HS-27A (cell line): ENCODE measurements around the gene ERGIC1.
A peak's percentile ranks its signal among the peaks of the same experiment; 100 is the strongest.

ENCODE experiments used
- DNase-seq: peaks from one replicate; pipeline ENCODE4 v3.0.0-alpha.2; 2012; ENCODE audit warnings: low read depth, missing footprints

The ERGIC1 gene

DNA sequence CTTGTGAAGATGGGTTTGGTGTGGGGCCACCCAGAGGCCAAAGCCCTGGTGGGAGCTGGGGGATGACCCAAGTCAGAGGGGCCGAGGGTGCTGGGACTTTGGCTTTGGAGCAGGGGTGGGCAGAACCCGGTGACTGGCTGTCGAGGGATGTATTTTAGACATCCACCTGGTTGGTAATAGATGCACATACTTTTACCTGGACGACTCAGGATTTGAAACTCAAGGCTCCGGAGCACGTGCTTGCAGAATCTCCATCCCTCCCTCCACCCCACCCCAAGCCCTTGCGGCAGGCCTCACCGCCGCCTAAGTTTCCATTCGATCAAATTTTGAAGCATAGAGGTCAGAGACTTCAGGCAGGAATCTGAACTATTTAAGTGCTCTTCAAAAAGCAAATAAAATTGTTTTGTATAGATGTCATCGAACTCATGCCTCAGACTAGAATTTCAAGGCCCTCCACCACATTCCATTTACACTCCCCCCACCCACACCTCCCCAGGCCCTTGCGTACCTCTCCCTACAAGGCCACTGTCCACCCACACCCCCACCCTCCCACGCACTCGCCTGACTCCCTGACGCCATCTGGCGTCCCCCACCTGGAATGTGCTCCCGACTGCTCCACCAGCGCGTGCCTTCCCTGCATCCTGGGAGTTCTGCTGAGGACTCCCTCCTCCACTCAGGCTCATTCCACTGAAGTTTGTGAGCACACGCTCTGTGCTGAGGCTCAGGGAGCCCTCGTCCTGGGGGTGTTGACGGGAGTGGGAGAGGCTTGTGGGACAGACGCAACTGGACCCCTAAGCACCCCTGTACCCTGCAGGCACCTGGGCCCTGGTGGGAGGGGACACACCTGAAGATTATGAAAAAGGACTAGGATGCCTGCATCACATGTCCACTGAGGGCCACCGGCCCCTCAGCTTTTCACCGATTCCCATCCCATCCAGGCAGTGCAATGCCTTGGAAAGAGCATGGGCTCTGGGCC is 68.7 kb downstream of the ERGIC1 start:
- DNase-seq = peak; percentile 83

DNA sequence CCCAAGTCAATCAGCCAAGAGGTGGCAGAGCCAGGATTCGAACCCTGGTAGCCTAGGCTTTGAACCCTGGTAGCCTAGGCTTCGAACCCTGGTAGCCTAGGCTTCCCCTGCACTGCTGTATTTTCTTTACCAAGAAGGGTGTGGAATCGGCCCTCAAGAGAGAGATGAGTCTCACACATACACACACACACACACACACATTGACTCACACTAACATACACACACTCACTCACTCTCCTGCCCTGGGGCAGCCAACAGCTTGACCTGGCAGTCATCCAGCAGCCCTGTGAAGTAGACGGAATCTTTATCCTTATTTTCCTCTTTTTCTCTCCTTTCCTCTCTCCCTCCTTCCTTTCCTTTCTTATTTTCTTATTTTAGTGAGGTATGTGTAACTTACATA is 69.7 kb downstream of the ERGIC1 start:
- DNase-seq = no peak

DNA sequence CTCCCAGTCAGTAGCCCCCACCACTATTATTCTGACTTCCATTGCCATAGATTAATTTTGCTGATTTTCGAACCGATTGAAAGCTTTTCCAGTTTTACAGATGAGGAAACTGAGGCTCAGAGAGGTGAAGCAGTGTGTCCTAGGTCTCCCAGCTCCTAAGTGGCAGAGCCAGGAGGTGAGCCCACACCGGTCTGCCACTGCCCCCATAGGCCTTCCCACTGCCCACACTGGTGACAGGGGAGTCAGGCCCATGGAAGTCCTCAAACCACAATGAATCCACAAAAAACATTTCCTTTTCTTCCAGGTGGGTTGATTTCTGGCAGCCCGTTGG is 70.2 kb downstream of the ERGIC1 start:
- DNase-seq = no peak

DNA sequence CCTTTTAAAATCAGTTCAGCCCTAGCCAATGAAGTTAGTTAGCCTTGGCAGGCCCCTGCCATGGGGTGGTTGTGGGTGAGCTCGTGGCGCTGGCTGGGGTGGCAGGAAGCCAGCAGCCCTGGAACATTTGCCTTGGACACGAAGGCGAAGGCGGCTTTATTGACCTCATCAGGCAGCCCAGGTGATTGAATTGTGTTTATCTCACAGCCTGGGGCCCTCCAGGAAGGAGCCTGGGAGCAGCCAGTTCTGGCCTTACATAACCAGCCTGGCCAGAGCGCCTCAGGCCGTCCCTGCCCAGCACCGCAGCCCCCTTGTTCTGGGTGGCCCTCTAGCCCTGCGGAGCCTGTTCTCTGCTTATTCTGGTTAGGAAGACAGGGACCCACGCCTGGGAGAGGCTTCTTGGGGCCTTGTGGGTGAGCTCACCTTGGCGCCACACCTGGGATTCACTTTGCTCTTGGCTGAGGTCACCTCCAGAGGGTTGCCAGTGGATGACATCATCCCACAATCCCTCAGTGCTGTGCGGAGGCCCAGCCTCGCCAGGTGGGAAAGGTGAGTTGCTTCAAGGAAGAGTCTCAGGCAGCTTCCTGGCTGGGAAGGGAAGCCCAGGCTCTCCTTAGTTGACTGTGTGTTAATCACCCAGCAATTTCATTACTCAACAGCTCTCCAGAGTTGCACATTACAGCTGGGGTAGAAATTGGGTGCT is 70.7 kb downstream of the ERGIC1 start:
- DNase-seq = no peak

DNA sequence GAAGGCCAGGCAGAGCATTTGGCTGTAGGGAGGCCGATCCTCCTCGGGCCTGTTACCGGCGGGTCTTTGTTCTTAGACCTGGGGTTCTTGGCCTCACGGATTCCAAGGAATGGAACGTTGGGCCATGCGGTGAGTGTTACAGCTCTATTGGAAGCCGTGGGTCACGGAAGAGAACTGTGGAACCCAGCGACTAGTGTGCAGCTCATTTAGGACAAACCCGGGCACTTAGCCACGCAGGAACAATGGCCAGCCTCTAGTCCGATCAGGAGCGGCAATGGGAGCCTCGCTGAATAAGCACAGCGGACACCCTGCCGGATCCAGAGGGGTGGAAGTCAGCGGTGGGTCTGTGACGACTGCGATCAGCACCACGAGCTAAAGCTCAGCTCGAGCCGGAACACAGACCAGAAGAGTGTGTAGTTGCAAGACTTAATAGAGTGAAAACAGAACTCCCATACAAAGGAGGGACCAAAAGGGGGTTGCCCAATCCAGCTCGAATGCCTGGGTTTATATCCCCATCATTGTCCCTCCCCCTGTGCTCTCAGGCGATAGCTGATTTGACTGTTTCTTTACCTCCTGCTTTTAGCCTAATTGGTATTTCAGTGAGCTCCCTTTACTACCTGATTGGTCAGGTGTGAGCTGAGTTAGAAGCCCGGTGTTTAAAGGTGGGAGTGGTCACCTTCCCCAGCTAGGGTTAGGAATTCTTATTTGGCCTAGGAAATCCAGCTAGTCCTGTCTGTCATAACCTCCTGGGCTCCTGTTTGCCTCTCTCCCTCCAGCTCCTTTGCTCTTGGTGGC is 71.5 kb downstream of the ERGIC1 start:
- no peak for DNase-seq

DNA sequence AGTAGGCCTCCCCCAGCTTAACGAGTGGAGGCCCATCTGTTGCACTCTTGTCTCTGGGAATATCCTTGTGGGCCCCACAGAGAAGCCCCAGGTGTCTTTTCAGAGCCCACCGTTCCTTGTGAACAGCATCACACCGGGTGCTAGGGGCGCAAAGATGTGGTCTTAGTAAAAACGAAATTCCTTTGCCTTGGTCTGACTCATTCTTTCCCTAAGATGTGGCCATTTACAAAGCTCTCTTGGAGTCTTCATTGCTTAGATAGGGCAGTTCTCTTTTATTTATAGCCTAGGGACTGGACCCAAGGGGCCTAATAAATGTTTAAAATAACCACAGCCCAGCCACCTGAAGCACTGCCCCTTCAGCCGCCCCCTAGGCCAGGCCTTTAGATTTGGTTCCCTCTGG is 72.4 kb downstream of the ERGIC1 start:
- DNase-seq = no peak

DNA sequence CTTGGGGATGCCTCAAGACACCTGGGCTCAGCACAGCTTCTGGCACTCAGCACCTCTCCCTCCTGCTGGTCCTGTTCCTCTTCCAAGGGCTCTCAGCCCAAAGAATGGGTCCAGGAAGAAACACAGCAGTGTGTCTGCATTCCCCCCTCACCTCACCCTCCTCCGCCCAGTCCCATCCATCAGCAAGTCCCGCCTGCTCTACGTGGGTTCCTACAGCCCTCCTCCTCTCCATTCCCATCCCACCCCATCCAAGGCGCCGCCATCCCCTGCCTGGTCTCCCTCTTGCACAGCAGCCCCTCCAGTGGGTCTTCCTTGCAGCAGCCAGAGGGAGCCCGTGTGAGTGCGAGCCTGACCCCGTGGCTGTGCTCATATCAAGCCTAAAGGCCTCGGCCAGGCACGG is 72.8 kb downstream of the ERGIC1 start:
- DNase-seq = no peak

DNA sequence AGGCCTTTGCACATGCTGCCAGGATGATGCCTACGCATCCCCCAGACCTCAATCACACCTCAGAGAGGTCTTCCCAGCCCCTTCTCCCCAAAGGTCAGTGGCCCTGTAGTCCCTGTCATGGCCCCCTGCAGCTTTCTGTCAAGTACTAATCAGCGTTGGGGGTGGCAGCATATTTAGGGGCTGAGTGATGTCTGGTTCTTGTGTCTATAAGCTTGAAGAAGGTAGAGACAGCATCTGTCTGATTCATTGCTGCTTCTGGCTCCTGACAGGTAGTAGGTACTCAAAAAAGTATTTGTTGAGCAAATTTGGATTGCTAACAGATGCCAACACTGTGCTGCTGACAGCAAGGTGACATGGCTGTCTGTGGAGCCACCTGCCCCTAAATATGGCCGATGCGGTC is 73.6 kb downstream of the ERGIC1 start:
- DNase-seq = no peak

DNA sequence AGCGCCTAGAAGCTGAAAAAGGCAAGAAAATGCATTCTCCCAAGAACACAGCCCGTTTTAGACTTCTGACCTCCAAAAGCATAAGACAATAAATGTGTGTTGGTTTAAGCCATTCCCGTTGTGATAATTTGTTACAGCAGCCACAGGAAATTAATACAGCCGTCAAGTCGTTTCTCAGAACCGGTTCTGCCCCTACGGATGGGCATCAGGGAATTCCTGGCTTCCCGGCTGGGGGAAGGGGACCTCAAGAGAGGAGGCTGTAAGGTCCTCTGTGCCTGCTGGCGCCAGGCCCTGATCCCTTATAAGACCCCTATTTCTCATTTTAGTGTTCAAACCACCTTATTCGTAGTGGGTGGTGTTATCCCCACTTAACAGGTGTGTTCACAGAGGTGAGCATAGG is 74.6 kb downstream of the ERGIC1 start:
- DNase-seq = no peak

DNA sequence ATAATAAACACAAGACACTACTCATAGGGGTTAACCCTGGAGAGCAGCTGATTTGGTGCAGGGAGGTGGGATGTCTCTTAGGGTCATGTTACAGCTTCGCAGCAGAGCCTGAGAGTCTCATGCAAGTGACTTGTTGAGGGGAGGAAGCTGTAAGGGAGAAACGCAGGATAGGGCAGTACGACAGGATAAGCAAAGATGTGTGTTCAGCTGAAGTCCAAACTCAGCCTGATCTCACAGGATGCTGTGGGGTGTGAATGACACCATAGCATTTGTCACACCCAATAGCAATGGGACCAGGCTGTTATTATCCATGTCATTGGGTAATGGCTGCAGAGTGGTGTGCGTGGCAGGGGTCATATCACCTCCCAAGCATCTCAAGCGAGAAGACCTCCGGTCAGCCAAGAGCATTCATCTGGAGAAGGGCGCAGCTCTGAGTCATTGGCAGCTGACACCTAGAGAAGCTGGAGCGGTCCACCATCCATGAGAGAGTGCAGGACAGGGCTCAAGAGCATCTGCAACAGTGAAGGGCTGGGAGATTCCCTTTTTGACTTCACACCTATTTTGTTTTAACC is 76.0 kb downstream of the ERGIC1 start:
- DNase-seq = no peak

DNA sequence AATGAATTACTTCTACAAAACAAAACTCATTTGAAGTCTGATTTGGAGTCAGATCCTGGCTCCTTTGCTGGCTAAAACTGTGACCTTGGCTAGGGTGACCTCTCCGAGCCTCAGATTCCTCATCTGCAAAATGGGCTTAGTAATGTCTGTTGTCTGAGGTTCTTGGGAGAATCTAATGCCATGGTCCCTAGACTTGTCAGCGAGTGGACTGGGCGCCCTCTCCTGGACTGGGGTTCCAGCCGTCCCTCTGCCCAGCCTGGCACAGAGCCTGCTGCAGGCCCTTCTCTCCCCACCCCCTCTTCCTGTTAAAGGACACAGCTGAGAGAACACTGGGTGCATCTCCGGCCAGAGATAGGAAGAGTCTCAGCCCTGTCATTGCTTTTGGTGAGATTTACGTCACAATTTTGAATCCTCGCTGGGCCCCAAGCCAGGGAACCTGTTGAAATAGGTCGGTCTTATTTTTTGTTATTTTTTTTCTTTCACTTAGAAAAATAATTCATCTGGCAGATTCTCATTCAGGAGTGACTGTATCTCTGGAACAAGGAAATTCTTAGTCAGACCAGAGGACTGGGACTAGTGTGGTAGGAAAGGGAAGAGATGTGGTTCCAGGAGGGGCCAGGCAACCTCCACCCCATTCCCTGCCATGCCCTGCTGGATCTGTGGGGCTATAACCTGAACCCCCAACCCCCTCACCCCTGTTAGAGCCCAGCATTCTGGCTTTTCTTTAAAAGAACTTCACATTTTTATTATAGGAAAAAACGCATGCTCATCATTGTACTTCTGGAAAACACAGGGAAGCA is 77.0 kb downstream of the ERGIC1 start:
- DNase-seq = no peak

DNA sequence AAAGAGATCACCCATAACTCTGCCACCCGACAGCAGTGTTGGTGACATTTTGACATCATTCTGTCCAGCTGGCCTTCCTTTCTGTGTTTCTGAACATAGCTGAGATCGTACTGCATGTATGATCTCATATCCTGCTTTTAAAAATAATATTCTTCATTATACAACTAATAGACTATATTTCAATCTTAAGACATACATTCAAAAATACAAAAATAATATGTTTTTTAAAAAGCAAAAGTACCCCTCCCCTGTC is 77.5 kb downstream of the ERGIC1 start:
- no peak for DNase-seq

DNA sequence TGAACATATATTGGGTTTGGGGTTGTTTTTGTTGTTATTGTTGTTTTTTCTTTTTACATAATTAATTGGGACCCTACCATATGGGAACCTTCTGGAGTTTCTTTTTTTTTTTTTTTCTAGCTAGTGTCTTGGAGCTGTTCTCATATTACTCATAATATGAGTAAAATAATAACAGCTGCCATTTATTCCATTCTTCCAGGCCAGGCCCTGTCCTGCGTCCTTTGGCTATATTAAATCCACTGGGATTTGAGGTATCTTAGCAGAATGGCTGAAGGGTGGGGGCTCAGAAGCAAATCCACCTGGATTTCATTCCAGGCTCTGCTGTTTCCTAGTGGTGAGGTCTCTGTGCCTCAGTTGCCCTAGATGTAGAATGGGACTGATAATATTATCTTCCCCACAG is 77.9 kb downstream of the ERGIC1 start:
- DNase-seq = no peak

DNA sequence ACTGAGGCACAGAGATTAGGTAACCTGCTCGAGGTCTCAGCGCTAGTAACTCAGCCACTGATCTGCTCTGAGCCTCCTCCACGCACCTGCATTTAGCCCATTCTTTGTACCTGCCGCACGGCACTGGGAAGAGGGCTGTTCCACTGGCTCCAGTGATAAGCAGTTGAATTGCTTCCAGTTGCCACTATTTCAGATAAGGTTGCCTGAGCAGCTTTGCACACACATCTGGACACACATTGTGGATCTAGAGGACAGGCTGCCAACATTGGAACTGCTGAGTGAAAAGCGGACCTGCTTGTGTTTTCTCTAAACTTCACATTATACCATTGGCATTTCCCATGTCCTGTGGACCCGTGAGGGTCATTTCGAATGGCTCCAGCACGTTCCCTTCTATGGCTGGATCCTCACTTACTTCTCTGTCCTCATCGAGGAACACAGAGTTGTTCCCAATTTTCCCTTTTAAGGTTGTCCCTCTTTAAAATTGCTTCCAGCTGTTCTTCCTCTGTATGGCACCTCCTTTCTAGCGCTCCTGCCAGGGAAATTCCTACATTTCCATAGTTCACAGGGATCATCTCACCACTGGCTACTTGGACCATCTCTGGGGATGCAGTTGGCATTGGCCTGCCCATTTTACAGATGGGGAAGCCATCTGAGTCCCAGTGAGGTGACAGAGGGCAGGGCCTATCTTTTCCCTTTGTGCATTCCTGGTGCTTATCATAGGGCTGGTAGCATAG is 79.2 kb downstream of the ERGIC1 start:
- DNase-seq = no peak

DNA sequence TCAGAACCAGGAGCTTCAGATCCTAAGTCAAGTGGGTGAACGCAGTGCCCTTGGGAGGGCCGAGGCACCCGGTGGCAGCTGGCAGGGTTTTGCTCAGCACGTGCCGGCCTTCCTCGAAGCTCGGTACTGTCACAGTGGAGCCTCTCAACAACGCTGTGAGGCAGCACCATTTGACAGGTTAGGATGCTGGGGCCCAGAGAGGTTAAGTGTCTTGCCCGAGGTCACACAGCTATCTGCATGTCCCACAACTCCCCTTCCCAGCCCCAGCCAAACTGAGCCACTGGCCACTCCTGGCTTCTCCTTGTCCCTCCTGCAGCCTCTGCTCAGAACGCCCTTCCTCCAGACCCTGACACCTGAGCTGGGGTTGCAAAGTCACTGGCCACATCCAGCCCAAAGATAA is 81.5 kb downstream of the ERGIC1 start:
- no peak for DNase-seq

DNA sequence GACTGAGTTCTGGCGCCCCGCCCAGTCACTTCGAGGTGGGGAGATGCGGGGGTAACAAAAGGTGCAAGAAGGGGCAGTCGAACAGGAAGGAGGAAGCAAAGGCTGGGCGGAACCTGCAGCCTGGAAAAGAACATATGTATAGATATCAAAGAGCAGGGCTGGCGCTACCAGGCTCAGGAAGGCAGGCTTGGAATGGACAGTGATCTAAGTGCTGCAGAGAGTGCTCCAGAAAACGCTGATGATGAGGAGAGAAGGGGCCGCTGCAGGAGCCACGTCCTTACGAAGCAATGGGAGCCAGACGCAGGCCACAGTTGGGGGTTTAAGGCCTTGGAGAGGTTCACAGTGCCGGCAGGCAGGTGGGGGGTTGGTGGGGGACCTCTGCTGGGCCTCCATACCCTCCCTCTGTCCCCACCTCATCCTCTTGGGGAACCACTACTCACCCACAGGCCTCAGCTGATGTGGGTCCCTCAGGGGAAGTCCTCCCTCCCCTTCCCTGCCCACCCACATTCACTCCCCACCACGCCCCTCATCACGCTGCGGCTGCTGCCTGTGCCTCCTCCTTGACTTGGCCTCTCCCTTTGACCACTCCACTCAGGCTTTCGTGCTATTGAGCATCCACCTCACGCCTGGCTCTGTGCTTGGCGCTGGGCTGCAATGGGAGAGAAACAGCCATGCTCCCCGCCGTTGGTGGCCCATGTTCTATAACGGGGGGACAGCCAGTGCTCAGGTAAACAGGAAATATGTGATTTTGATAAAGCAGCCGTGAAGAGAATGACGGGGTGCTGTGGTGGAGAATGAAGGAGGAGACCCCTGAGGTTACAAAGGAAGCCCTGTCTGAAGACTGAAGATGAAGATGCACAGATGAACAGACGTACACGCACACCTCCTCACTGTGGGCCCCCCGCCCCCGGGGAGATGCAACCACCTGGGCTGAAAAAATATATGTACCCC is 84.6 kb downstream of the ERGIC1 start:
- no peak for DNase-seq

DNA sequence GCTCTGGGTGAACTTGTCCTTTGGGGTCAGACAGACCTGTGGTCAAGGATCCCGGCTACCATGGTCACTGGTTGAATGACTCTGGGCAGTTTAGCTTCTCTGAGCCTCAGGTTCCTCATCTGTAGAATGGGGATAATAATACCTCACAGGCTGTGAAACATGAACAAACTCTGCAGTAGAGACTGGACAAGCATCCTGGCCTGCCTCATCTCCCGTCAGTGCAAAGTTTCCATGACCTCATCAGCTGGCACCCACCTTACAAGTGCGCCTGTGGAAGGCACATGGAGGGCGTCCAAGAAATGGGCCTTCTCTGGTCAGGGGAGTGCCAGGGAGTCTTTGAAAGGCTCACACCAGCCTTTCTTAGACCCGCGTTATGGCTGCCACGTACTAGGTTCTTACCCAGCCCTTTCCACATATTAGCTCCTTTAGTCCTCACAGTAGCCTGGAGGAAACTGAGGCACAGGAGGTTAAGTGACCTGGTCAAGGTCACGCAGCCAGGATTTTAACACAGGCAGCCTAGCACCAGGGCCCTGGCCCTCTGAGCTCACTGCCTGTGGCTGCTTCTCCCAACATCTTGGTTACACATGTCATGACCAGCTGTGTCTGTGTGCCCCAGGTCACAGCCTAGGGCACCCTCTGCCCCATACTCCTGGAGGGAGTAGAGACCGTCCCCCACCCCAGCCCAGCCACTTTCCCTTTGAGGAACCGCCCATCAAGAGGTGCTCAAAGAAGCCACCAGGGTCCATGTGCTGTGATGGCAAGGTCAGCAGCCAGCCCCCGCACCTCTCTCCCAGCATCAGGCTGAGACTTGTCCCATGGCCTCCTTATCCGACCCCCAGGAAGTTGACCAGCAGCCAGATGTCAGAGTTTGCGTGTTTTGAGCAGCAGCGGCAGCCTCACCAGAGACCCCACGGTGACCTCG is 85.7 kb downstream of the ERGIC1 start:
- no peak for DNase-seq

DNA sequence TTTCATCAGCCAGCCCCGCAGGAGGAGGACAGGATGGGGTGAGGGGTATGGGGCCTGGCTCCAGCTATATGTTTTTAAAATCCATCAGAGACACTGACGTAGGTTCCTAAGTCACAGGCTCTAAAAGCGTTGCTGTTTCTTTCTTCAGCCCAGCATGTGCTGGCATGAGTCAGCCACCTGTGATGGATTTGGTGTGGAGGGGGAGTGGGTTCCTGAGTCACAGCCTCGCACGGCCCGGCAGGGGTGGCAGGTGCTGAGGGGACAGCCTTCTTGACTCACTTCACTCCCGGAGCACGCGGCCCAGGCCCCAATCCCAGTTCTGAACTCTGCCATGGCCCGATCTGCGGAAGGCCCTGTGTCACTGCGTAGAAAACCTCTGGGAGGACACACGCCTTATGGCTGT is 86.4 kb downstream of the ERGIC1 start:
- no peak for DNase-seq

DNA sequence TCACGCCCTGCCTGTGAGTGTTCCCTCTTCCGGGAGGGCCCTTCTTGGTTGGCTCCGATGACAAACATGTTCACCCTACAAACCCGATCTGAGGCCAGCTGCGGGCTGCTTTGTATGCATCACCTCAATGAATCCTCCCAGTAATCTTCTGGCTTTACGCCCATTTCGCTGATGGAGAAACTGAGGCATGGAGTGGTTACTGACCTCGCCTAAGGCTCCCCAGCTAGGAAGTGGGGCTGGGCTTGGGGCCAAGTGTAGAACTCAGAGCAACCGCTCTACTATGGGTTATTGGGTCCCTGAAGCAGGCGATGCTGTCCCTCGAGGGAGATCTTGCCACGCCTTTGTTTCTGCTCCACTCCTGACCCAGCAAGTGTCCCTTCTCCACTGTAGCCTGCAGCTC is 86.9 kb downstream of the ERGIC1 start:
- no peak for DNase-seq
